GM12801 (cell line): ENCODE data around the gene GPR27.

Source experiments
- TF ChIP-seq, protein P1 (sequence below): IDR thresholded peaks from one replicate; pipeline ENCODE4 v1.5.1; 2011; ENCODE audit warnings: control low read depth; ENCODE audit not compliant: insufficient read length; ENCODE audit errors: extremely low read depth

The GPR27 gene

GRCh38 chr3:71713041-71713440 is 40.6 kb upstream of the GPR27 start:
- TF ChIP-seq, protein P1, sequence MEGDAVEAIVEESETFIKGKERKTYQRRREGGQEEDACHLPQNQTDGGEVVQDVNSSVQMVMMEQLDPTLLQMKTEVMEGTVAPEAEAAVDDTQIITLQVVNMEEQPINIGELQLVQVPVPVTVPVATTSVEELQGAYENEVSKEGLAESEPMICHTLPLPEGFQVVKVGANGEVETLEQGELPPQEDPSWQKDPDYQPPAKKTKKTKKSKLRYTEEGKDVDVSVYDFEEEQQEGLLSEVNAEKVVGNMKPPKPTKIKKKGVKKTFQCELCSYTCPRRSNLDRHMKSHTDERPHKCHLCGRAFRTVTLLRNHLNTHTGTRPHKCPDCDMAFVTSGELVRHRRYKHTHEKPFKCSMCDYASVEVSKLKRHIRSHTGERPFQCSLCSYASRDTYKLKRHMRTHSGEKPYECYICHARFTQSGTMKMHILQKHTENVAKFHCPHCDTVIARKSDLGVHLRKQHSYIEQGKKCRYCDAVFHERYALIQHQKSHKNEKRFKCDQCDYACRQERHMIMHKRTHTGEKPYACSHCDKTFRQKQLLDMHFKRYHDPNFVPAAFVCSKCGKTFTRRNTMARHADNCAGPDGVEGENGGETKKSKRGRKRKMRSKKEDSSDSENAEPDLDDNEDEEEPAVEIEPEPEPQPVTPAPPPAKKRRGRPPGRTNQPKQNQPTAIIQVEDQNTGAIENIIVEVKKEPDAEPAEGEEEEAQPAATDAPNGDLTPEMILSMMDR = no peak

DNA sequence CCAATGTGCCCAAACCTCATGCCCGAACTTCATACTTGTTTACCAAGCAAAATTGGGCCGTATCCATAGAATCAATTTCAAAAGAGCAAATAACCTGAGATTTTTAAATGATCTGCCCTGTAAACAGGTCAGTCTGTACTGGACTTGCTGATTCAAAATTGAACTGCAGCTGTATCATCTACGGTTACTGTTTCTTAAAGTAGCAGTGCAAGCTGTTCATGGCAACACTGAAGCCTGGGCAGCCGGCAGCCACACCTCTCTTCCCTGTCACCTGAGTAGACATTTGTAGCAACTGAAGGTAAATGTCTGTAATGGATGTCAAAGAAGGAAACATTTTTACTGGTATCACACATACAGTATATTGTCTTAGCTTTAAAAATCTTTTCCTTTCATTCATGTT is 39.1 kb upstream of the GPR27 start:
- TF ChIP-seq, protein P1 = no peak

GRCh38 chr3:71718072-71718471 is 35.6 kb upstream of the GPR27 start:
- TF ChIP-seq, protein P1 = no peak

DNA sequence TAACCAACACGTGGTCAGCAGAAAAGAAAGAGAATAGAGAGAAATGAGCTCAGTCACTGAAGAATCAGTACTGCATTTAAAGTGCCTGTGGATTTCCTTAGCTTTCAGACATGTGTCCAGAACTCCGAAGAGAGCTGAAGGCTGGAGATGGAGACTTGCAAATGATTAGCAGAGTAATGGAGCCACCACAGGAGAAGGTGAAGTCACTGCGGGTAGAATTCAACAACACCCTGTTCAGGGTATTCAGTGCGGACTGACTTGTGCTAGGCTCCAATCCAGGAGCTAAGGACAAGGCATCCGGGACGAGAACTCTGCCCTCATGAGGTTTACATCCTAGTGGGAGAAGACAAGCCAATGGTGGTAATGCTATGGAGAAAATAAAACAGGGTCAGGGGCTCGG is 32.7 kb upstream of the GPR27 start:
- TF ChIP-seq, protein P1 = no peak

GRCh38 chr3:71721651-71722157 is 32.0 kb upstream of the GPR27 start:
- TF ChIP-seq, protein P1 = no peak

GRCh38 chr3:71722693-71723092 is 31.0 kb upstream of the GPR27 start:
- TF ChIP-seq, protein P1 = no peak

DNA sequence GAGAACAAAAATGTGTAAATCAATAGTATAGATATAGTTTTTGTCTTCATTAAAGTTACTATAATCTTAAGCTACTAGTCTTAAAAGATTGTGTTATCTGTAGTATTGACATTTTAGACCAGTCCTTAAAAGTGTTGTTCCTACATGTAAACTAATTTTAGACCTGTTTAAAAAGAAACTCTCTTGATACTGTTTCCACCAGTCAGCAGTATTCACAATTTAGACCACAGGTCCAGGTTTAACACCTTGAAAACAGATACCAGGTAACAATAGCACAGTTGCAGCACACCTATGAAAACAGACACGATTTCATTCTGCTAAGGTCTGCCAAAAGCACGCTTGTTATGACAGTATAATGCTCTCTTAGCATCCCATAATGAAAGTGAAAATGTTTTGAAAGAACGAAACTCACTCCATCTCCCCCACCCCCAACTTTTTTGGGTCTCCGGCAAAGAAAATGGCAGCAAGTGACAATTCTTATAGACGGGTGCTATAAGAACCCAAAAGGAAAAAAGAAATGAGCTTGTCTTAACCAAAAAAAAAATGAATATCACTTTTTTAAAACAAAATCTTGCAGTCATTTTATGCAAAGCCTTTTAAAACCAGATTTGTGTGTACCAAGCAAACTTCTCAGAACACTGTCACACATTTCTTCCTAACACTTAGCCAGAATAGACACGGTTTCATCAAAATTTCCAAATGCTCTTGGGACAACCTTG is 30.0 kb upstream of the GPR27 start:
- TF ChIP-seq, protein P1 = no peak
